Peyer's patch (tissue), 4 donors: Measurements from ENCODE around the gene BMP3.

ENCODE experiments used
- POLR2A ChIP-seq, 2 donors: fragments of 450-650 bp; IDR thresholded peaks; one replicate each; pipeline ENCODE4 v1.5.1; 2017; ENCODE audit warnings: antibody characterized with exemption in 2 of 2, mild to moderate bottlenecking in 2 of 2, moderate library complexity in 2 of 2
- TF ChIP-seq, protein P1 (sequence below), 6 experiments: fragments of 450-650 bp in 4 of 6; fragments of 200-600 bp in 2 of 6; sonication (generic) in 1 of 6; IDR thresholded peaks; one replicate each; pipeline ENCODE4 v1.5.1; 2017 to 2019; ENCODE audit warnings: antibody characterized with exemption in 6 of 6, mild to moderate bottlenecking in 3 of 6, moderate library complexity in 1 of 6

DNA sequence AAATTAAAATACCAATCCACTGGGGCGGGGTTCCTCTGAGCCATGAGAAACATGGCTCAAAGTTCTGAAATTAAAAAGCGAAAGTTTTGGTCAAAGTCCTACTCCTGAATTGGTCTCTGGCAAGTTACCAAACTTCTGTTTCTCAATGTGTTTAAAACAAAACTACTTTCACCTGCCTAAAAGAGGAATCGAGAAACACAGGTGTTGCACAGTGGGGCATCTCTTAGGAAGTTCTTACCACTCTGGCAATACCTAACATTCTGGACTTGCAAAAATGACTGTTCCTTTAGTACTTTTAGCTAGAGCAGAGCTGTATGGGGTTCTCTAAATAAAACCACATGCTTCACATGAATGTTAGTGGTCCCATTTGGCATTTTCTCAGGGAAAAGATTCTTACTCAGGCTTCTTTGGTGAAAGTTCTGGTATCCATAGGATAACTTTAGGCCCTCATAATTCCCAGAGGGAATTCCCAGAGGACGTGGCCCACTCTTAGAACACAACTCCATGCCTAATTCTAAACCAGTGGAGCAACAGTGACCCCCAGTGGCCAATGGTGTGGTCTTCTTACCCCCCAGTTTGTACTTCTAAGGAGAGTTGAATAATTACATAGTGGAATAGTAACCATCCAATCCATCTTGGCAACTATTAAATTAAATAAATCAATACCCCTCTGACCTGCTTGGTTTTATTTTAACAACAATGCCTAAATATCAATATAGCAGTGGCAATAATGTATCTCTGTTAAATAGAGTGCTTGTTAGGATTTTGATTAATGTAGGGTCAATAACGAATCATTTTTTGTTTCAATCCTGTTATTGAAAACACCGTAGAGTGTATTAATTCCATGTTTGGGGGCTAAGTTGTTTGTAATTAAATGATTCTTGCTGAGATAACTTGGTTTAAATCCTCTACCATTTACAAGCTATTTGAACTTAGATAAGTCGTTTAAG lies 21.9 kb downstream of the BMP3 start:
- TF ChIP-seq, protein P1, sequence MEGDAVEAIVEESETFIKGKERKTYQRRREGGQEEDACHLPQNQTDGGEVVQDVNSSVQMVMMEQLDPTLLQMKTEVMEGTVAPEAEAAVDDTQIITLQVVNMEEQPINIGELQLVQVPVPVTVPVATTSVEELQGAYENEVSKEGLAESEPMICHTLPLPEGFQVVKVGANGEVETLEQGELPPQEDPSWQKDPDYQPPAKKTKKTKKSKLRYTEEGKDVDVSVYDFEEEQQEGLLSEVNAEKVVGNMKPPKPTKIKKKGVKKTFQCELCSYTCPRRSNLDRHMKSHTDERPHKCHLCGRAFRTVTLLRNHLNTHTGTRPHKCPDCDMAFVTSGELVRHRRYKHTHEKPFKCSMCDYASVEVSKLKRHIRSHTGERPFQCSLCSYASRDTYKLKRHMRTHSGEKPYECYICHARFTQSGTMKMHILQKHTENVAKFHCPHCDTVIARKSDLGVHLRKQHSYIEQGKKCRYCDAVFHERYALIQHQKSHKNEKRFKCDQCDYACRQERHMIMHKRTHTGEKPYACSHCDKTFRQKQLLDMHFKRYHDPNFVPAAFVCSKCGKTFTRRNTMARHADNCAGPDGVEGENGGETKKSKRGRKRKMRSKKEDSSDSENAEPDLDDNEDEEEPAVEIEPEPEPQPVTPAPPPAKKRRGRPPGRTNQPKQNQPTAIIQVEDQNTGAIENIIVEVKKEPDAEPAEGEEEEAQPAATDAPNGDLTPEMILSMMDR (IDR thresholded peaks at IDR 0.05) = peak; percentile 10 to 82 (median 76)
- TF ChIP-seq POLR2A (IDR thresholded peaks at IDR 0.05) = no peak
